ENCODE measurements around the gene PRKAA1.
"Not testable (repeated sequence)": the region's sequence is repeated elsewhere in the genome, so short reads cannot be mapped to it uniquely, and the experiment has no call there.

DNA sequence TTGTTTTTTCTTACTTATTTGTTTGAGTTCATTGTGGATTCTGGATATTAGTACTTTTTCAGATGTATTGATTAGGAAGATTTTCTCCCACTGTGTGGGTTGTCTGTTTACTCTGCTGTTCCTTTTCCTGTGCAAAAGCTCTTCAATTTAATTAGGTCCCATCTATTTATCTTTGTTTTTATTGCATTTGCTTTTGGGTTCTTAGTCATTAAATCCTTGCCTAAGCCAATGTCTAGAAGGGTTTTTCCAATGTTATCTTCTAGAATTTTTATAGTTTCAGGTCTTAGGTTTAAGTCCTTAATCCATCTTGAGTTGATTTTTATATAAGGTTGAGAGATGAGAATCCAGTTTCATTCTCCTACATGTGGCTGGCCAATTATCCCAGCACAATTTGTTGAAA is 3.8 kb downstream of the PRKAA1 start:
- TF ChIP-seq FOXP4, NR2C2, SMAD4 (CRISPR knock-in tag; IDR thresholded peaks at IDR 0.05): not testable (repeated sequence)
- TF ChIP-seq, protein P1, sequence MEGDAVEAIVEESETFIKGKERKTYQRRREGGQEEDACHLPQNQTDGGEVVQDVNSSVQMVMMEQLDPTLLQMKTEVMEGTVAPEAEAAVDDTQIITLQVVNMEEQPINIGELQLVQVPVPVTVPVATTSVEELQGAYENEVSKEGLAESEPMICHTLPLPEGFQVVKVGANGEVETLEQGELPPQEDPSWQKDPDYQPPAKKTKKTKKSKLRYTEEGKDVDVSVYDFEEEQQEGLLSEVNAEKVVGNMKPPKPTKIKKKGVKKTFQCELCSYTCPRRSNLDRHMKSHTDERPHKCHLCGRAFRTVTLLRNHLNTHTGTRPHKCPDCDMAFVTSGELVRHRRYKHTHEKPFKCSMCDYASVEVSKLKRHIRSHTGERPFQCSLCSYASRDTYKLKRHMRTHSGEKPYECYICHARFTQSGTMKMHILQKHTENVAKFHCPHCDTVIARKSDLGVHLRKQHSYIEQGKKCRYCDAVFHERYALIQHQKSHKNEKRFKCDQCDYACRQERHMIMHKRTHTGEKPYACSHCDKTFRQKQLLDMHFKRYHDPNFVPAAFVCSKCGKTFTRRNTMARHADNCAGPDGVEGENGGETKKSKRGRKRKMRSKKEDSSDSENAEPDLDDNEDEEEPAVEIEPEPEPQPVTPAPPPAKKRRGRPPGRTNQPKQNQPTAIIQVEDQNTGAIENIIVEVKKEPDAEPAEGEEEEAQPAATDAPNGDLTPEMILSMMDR (IDR thresholded peaks at IDR 0.05): not testable (repeated sequence)
- TF ChIP-seq, protein P2, sequence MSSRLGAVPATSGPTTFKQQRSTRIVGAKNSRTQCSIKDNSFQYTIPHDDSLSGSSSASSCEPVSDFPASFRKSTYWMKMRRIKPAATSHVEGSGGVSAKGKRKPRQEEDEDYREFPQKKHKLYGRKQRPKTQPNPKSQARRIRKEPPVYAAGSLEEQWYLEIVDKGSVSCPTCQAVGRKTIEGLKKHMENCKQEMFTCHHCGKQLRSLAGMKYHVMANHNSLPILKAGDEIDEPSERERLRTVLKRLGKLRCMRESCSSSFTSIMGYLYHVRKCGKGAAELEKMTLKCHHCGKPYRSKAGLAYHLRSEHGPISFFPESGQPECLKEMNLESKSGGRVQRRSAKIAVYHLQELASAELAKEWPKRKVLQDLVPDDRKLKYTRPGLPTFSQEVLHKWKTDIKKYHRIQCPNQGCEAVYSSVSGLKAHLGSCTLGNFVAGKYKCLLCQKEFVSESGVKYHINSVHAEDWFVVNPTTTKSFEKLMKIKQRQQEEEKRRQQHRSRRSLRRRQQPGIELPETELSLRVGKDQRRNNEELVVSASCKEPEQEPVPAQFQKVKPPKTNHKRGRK (CRISPR knock-in tag; IDR thresholded peaks at IDR 0.05; ENCODE audit: borderline replicate concordance): not testable (repeated sequence)

Measured in WTC11 (cell line).